OCI-LY7 (cell line): ENCODE measurements around the gene PCK2. TPM values are rescaled to one million over a fixed set of nuclear protein-coding genes. Genes with fewer than 3 reads are reported as not detected.

Source experiments
- BruUV-seq: library from RNA; stranded (reverse); fragments of 400-500 nt; replicated peaks from 2 replicates; lab custom pipeline; 2021; lab: Mats Ljungman, UMichigan
- CTCF ChIA-PET: fragments of 300-600 bp; sonication (Branson Sonifier 250); formaldehyde crosslinking; loops from one replicate; lab custom pipeline; 2022; ENCODE audit warnings: antibody characterized with exemption; ENCODE audit not compliant: unreplicated experiment; lab: Charles Lee
- POLR2A ChIA-PET: fragments of 300-600 bp; sonication (Branson Sonifier 250); formaldehyde crosslinking; loops from one replicate; lab custom pipeline; 2022; ENCODE audit warnings: antibody characterized with exemption; lab: Charles Lee
- DNase-seq: peaks from one replicate; pipeline ENCODE4 v3.0.0-alpha.2; 2015; ENCODE audit warnings: low spot score
- H2AFZ ChIP-seq: fragments of 200-600 bp; sonication (generic), shearing (Covaris generic); 2 replicates; pipeline ENCODE4 v1.6.1; 2014; ENCODE audit warnings: mild to moderate bottlenecking, antibody characterized with exemption, low read length, moderate library complexity
- H3K27ac ChIP-seq: fragments of 200-600 bp; sonication (generic); 2 replicates; pipeline ENCODE4 v1.5.1; 2014; ENCODE audit warnings: mixed run types, low read depth, mild to moderate bottlenecking, moderate library complexity, low read length, inconsistent platforms; ENCODE audit not compliant: poor library complexity, severe bottlenecking
- H3K36me3 ChIP-seq: fragments of 200-600 bp; sonication (generic); 2 replicates; pipeline ENCODE4 v1.6.1; 2014; ENCODE audit warnings: mild to moderate bottlenecking, antibody characterized with exemption, low read length, moderate library complexity, mixed read lengths; ENCODE audit not compliant: insufficient read depth
- H3K4me1 ChIP-seq: fragments of 200-600 bp; sonication (generic); 2 replicates; pipeline ENCODE4 v1.5.1; 2014; ENCODE audit warnings: mild to moderate bottlenecking, low read length; ENCODE audit not compliant: insufficient read depth, poor library complexity, severe bottlenecking
- H3K4me2 ChIP-seq: fragments of 200-600 bp; sonication (generic); 2 replicates; pipeline ENCODE4 v1.6.1; 2014; ENCODE audit warnings: mild to moderate bottlenecking, low read length
- H3K4me3 ChIP-seq: fragments of 200-600 bp; sonication (generic); 2 replicates; pipeline ENCODE4 v1.5.1; 2014; ENCODE audit warnings: mild to moderate bottlenecking, low read depth, low read length; ENCODE audit not compliant: poor library complexity, severe bottlenecking
- H3K79me2 ChIP-seq: fragments of 200-600 bp; sonication (generic); 2 replicates; pipeline ENCODE4 v1.6.1; 2016; ENCODE audit warnings: low read depth, mild to moderate bottlenecking, low read length, moderate library complexity, mixed read lengths; ENCODE audit not compliant: insufficient read depth
- H3K9me2 ChIP-seq: fragments of 200-600 bp; sonication (generic); 2 replicates; pipeline ENCODE4 v1.6.1; 2016; ENCODE audit warnings: mild to moderate bottlenecking, low read length, mixed read lengths; ENCODE audit not compliant: insufficient read depth
- H3K9me3 ChIP-seq: fragments of 200-600 bp; sonication (generic); 2 replicates; pipeline ENCODE4 v1.6.1; 2014; ENCODE audit warnings: mild to moderate bottlenecking, mixed run types, low read length, mixed read lengths
- H4K20me1 ChIP-seq: fragments of 200-600 bp; sonication (generic); 2 replicates; pipeline ENCODE4 v1.6.1; 2014; ENCODE audit warnings: mild to moderate bottlenecking, antibody characterized with exemption, low read length, moderate library complexity, mixed read lengths; ENCODE audit not compliant: insufficient read depth
- CTCF ChIP-seq: fragments of 200-600 bp; sonication (generic); conservative IDR thresholded peaks from 2 replicates; pipeline ENCODE4 v1.5.1; 2014; ENCODE audit warnings: mild to moderate bottlenecking, antibody characterized with exemption, low read length, moderate library complexity, mixed read lengths
- EZH2phosphoT487 ChIP-seq: fragments of 200-600 bp; sonication (generic); IDR thresholded peaks from 2 replicates; pipeline ENCODE4 v1.6.1; 2018; ENCODE audit warnings: low read depth, borderline replicate concordance, mild to moderate bottlenecking, mixed run types, antibody characterized with exemption, low read length, moderate library complexity, mixed read lengths
- intact Hi-C: fragments of 100-400 bp; cut with micrococcal nuclease; formaldehyde crosslinking; loops from one replicate; pipeline ENCODE4 v1.10.0; 2022; ENCODE audit not compliant: unreplicated experiment
- total RNA-seq, 2 experiments: library from RNA; depleted of rRNA in 1 of 2; stranded (reverse); fragments of >200 nt in 1 of 2; shearing (Covaris generic) in 1 of 2; gene quantifications; 2 replicates each; pipeline ENCODE4 v1.2.3, GENCODE V29; 2014 to 2022

Gene PCK2
- total RNA-seq, 2 experiments from 2014 or later = 43.6 to 130 TPM

- CTCF ChIA-PET = interaction anchor here (0.6 to 2.4 kb wide), 4 partner anchors 15 to 338 kb away, joined by 3 to 8 read pairs (median 8); no protein-coding TSS in a partner anchor
- BruUV-seq = TSS peak; percentile 77
Observed at GRCh38 chr14:24093207-24093900, 757 bp upstream of the PCK2 start.

GRCh38 chr14:24094841-24095270, 745 bp downstream of the PCK2 start:
- POLR2A ChIA-PET = interaction anchor here (1.3 to 6.8 kb wide), 10 partner anchors 13 to 118 kb away, joined by 3 to 80 read pairs (median 11); partner anchors contain the start of genes CHMP4A, DCAF11, EMC9 and FITM1
- no TSS peak for BruUV-seq
- peak overlapping the region; percentile 93 for H3K4me2 ChIP-seq
- DNase-seq = peak; percentile 52
- TF ChIP-seq CTCF (no peak), EZH2phosphoT487 (no peak)
- peak overlapping the region; percentile 75 for H3K27ac ChIP-seq
- no peaks in the 10 kb centered on the region for H3K9me2 ChIP-seq
- no peaks in the 10 kb centered on the region for H3K9me3 ChIP-seq
- CTCF ChIA-PET = interaction anchor here (1.0 to 2.4 kb wide), 4 partner anchors 14 to 66 kb away, joined by 3 to 8 read pairs (median 4); partner anchors contain the start of gene IRF9
- peaks cover 39% of the 10 kb centered on the region for H3K4me1 ChIP-seq
- H3K4me3 ChIP-seq = peak overlapping the region; percentile 81
- H3K79me2 ChIP-seq = no peaks in the 10 kb centered on the region
- H4K20me1 ChIP-seq = no peaks in the 10 kb centered on the region
- intact Hi-C loops = loop anchor here (1.0 kb wide), 5 partner anchors 13 to 81 kb away; partner anchors contain the start of genes DCAF11, IRF9, NRL and PSME2
- H2AFZ ChIP-seq = peak overlapping the region; percentile 47; the same call in 1 of the 2 replicates
- no peaks in the 10 kb centered on the region for H3K36me3 ChIP-seq

More at GRCh38 chr14:24093207-24093900, 757 bp upstream of the PCK2 start:
- H3K36me3 ChIP-seq = no peaks in the 10 kb centered on the region
- POLR2A ChIA-PET = interaction anchor here (0.8 to 6.8 kb wide), 11 partner anchors 13 to 538 kb away, joined by 3 to 80 read pairs (median 6); partner anchors contain the start of genes AP1G2, CHMP4A, DCAF11 and IRF9
- peak overlapping the region; percentile 47; the same call in 1 of the 2 replicates for H2AFZ ChIP-seq
- intact Hi-C loops = no loop called here
- no peaks in the 10 kb centered on the region for H4K20me1 ChIP-seq
- peak overlapping the region; percentile 93 for H3K4me2 ChIP-seq
- H3K9me2 ChIP-seq = no peaks in the 10 kb centered on the region
- no peaks in the 10 kb centered on the region for H3K79me2 ChIP-seq
- H3K4me3 ChIP-seq = peak overlapping the region; percentile 81
- H3K27ac ChIP-seq = peak overlapping the region; percentile 75
- H3K9me3 ChIP-seq = no peaks in the 10 kb centered on the region
- DNase-seq = no peak
- TF ChIP-seq CTCF (no peak), EZH2phosphoT487 (no peak)
- peaks cover 39% of the 10 kb centered on the region for H3K4me1 ChIP-seq
